Heart right ventricle (tissue), 16 donors: ENCODE measurements around the gene UBN1. TPM values are rescaled to one million over a fixed set of nuclear protein-coding genes. Genes with fewer than 3 reads are reported as not detected.

Experiments used
- ATAC-seq, 8 donors: fragments of 200-7000 bp; cut with Tn5 transposase; one replicate each; pipeline ENCODE4 v1.9.1; 2020; ENCODE audit warnings: mild to moderate bottlenecking in 8 of 8, moderate library complexity in 8 of 8, moderate number of reproducible peaks in 1 of 8
- DNase-seq, 2 donors: peaks; one replicate each; pipeline ENCODE4 v3.0.0-alpha.2; 2020
- H3K27ac ChIP-seq, 10 donors: fragments of 200-600 bp; sonication (generic) in 2 of 10; one replicate each; pipeline versions ENCODE4 v1.5.0 to v1.8.0; 2020 to 2022; ENCODE audit warnings: mild to moderate bottlenecking in 3 of 10
- H3K27me3 ChIP-seq, 7 donors: fragments of 200-600 bp; one replicate each; pipeline ENCODE4 v1.8.0; 2021 to 2022; ENCODE audit warnings: mild to moderate bottlenecking in 2 of 7
- H3K36me3 ChIP-seq, 9 donors: fragments of 200-600 bp; sonication (generic) in 1 of 9; one replicate each; pipeline versions ENCODE4 v1.5.0 to v1.8.0; 2020 to 2022; ENCODE audit warnings: mild to moderate bottlenecking in 2 of 9
- H3K4me1 ChIP-seq, 9 donors: fragments of 200-600 bp; sonication (generic) in 1 of 9; one replicate each; pipeline versions ENCODE4 v1.5.0 to v1.8.0; 2020 to 2022; ENCODE audit warnings: mild to moderate bottlenecking in 4 of 9
- H3K4me3 ChIP-seq, 10 donors: fragments of 200-600 bp; sonication (generic) in 2 of 10; one replicate each; pipeline versions ENCODE4 v1.5.0 to v1.8.0; 2020 to 2022; ENCODE audit warnings: mild to moderate bottlenecking in 7 of 10, moderate library complexity in 2 of 10
- H3K9me3 ChIP-seq, 11 donors: fragments of 200-600 bp in 10 of 11; sonication (generic) in 2 of 11; one replicate each; pipeline versions ENCODE4 v1.5.0 to v1.8.0; 2013 to 2022; ENCODE audit warnings: mild to moderate bottlenecking in 2 of 11, control low read depth in 1 of 11, moderate library complexity in 1 of 11
- WGBS, 2 donors: extraction: QIAGEN DNeasy Blood & Tissue Kit; methylation state at CpG; one replicate each; pipeline ENCODE4 v1.1.7; 2013; ENCODE audit warnings: inconsistent platforms in 1 of 2; 5-methylcytosine and 5-hydroxymethylcytosine counted together
- intact Hi-C, 10 donors: fragments of 100-400 bp; cut with DNase I; formaldehyde crosslinking; loops; one replicate each; pipeline versions ENCODE4 v1.11.1 to v1.14.2; 2022
- polyA plus RNA-seq, 2 donors: library from polyadenylated mRNA; stranded (reverse); fragments of 200-250 nt; gene quantifications; one replicate each; pipeline ENCODE4 v1.2.3, GENCODE V29; 2013
- total RNA-seq, 10 donors: library from RNA; stranded (reverse); fragmentation: NEBNext Ultra II Directional in 3 of 10; extraction: Animal tissue kit (Norgen Biotek cat#: 25700) in 3 of 10; gene quantifications; one replicate each; pipeline versions ENCODE4 v1.2.1 to v1.2.4, GENCODE V29; 2021 to 2023
- TF ChIP-seq, protein P1 (sequence below), 9 donors: fragments of 200-600 bp; sonication (generic) in 2 of 9; IDR thresholded peaks; one replicate each; pipeline versions ENCODE4 v1.5.0 to v1.8.0; 2021 to 2022; ENCODE audit warnings: antibody characterized with exemption in 9 of 9, mild to moderate bottlenecking in 5 of 9, moderate library complexity in 1 of 9
- donor health status: Arrhythmogenic right ventricular cardiomyopathy.
- donor health status: ischemic (EF 13 %, LVEDD 7.1; RV severe dilation, severe dysfunction).
- donor health status: healthy with polysubstance abuse.
- donor health status: DM: no; HTN: yes; CAD: no.
- donor health status: DM: no; HTN: no; CAD: no.
- donor health status: ischemic (EF 25% LVEDD 6.9; RV normal size, moderate dysfunction).
- donor health status: ischemic (EF 25% LVEDD 5.7; RV mildly dilated, moderate dysfunction).
- donor health status: healthy.
- donor health status: DM: yes; HTN: yes; CAD: no.
- donor health status: Ischemic cardiomyopathy.
- donor health status: ischemic (EF 35%, LVEDD 5.7; RV mildly dilated, moderate dysfunction).
- donor health status: nonischemic (EF 11% LVEDD 7.7; RV severe dilation, severe dysfunction).
- donor health status: DM: yes; HTN: yes; CAD: no.
- donor health status: PGD.
- donor health status: ischemic (EF 29% LVEDD 5.4; RV normal size, mild dysfunction).
- donor health status: nonischemic (EF 23%, LVEDD 6.1; RV moderate dilation, normal function).

The UBN1 gene
- total and polyA plus RNA-seq, 12 donors: 11.3 to 56.9 (median 30.2) TPM

DNA sequence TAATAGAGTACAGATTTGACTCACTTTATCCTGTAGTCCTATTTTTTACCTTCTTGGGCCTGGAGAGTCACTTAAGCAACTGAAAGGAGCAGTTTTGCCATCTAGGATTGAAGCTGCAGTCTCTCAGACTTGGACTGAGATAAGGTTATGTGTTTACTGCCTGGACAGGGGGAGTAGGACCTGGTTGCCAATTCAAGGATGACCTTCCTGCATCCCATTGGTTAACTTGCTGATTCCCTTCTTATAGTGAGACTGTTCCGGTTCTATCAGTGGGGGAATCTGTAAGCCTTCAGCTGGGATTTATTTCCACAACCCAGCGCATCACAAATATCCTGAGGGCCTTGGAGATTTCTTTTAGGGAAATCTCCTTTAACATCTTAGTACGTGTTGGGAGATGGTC lies 2.9 kb downstream of the UBN1 start:
- H3K9me3 ChIP-seq: no peaks in the 10 kb centered on the region
- ATAC-seq (no peak), DNase-seq (no peak)
- intact Hi-C loops: no loop called here
- H3K27ac ChIP-seq: peak overlapping the region in 6 of 10 donors; percentile 12 to 98 (median 26)
- TF ChIP-seq, protein P1, sequence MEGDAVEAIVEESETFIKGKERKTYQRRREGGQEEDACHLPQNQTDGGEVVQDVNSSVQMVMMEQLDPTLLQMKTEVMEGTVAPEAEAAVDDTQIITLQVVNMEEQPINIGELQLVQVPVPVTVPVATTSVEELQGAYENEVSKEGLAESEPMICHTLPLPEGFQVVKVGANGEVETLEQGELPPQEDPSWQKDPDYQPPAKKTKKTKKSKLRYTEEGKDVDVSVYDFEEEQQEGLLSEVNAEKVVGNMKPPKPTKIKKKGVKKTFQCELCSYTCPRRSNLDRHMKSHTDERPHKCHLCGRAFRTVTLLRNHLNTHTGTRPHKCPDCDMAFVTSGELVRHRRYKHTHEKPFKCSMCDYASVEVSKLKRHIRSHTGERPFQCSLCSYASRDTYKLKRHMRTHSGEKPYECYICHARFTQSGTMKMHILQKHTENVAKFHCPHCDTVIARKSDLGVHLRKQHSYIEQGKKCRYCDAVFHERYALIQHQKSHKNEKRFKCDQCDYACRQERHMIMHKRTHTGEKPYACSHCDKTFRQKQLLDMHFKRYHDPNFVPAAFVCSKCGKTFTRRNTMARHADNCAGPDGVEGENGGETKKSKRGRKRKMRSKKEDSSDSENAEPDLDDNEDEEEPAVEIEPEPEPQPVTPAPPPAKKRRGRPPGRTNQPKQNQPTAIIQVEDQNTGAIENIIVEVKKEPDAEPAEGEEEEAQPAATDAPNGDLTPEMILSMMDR (IDR thresholded peaks at IDR 0.05): no peak
- H3K27me3 ChIP-seq: no peaks in the 10 kb centered on the region
- H3K4me3 ChIP-seq: peak overlapping the region in 8 of 10 donors; percentile 80 to 100 (median 96)
- H3K36me3 ChIP-seq: peaks cover 0 to 42% (median 15%) of the 10 kb centered on the region in 9 donors
- 48 to 60% methylated on average over 3 of the region's 3 CpGs for WGBS, 2 donors
- peaks cover 19 to 64% (median 61%) of the 10 kb centered on the region in 9 donors for H3K4me1 ChIP-seq

- 52 to 53% methylated on average over 1 of the region's 1 CpG for WGBS, 2 donors
- H3K9me3 ChIP-seq: no peaks in the 10 kb centered on the region
- H3K27ac ChIP-seq: peak overlapping the region in 7 of 10 donors; percentile 7 to 69 (median 20)
- DNase-seq (no peak), ATAC-seq (no peak)
- no peaks in the 10 kb centered on the region for H3K27me3 ChIP-seq
- H3K4me3 ChIP-seq: no peak overlapping the region
- TF ChIP-seq, protein P1 (IDR thresholded peaks at IDR 0.05): no peak
- H3K36me3 ChIP-seq: peaks cover 0 to 56% (median 32%) of the 10 kb centered on the region in 9 donors
- intact Hi-C loops: no loop called here
- H3K4me1 ChIP-seq: peaks cover 14 to 50% (median 48%) of the 10 kb centered on the region in 9 donors
These were observed 5.1 kb downstream of the UBN1 start for GRCh38 chr16:4852221-4852872.

- TF ChIP-seq, protein P1 (IDR thresholded peaks at IDR 0.05): no peak
- no peaks in the 10 kb centered on the region for H3K27me3 ChIP-seq
- intact Hi-C loops: no loop called here
- H3K27ac ChIP-seq: no peak overlapping the region
- ATAC-seq (no peak), DNase-seq (no peak)
- H3K36me3 ChIP-seq: peaks cover 0 to 79% (median 47%) of the 10 kb centered on the region in 9 donors
- H3K9me3 ChIP-seq: no peaks in the 10 kb centered on the region
- H3K4me1 ChIP-seq: peaks cover 8 to 47% (median 31%) of the 10 kb centered on the region in 9 donors
- WGBS, 2 donors: 91 to 94% methylated on average over 5 of the region's 5 CpGs
- H3K4me3 ChIP-seq: no peak overlapping the region
These were observed 8.1 kb downstream of the UBN1 start for GRCh38 chr16:4855371-4855770.

DNA sequence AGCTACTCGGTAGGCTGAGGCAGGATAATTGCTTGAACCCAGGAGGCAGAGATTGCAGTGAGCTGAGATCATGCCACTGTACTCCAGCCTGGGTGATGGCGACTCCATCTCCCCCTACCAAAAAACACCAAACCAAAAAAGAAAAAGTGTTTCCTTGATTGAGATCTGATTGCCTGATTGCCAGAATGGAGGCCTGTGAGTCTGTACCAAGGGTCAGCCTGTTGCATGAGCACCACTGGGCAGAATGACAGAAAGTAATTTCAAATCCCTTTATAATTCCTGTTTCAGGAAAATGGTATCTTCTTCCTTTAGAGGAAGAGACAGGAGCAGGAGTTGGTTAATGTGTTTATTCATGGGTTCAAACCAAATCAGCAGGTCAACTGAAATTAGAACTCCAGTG lies 8.5 kb downstream of the UBN1 start:
- Histone ChIP-seq H3K9me3 (no peaks in the 10 kb centered on the region), H3K36me3 (peaks cover 0 to 82% (median 51%) of the 10 kb centered on the region in 9 donors), H3K4me1 (peaks cover 4 to 44% (median 27%) of the 10 kb centered on the region in 9 donors), H3K27ac (no peak overlapping the region), H3K27me3 (no peaks in the 10 kb centered on the region), H3K4me3 (no peak overlapping the region)
- DNase-seq: no peak
- no peak for ATAC-seq
- WGBS, 2 donors: 95 to 98% methylated on average over 2 of the region's 2 CpGs
- TF ChIP-seq, protein P1 (IDR thresholded peaks at IDR 0.05): no peak
- intact Hi-C loops: no loop called here
